Measurements from ENCODE around the gene ERGIC1.

DNA sequence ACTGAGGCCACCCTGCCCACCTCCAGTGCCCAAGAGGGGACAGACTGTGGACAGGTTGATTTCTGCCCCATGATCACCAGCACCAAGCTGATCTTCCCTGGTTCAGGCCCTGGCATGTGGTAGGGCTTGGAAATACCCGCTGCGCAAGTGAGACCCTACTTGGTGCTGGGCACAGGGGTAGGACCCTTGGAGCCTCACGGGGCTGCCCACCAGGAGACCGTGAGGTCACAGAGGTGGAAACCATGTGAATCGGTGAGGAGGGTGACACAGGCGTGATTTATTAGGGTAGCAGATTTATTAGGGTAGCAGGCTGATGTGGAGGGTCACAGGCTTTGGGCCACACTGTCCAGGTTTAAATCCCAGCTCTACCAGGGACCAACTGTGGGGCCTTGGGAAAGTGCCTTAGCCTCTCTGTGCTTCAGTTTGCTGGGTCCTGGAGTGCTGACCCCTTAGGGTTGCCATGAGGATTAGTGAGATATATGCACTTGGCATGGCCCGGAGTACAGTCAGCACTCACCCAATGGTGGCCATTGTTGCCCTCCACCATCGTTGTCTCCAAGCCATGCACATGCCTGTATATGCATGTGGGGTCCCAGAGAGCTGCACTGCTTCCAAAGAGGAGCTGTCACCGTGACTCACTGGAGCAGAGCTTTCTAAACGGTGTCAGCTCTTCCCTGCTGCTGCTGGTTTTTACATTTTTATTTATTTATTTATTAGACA is 42.2 kb upstream of the ERGIC1 start:
- TF ChIP-seq CREB1 (CRISPR knock-in tag; IDR thresholded peaks at IDR 0.05), result no peak
- no peak for TF ChIP-seq CTCF (IDR thresholded peaks at IDR 0.05)
